HG03103 (cell line): Measurements from ENCODE around the gene ATP1B1.

ENCODE experiments used
- ATAC-seq: cut with Tn5 transposase; IDR thresholded peaks from one replicate; pipeline ENCODE4 v1.9.1; 2021; ENCODE audit warnings: low read depth; ENCODE audit not compliant: unreplicated experiment

ATP1B1 gene

GRCh38 chr1:169092399-169092798 lies 14.1 kb upstream of the ATP1B1 start:
- no peak for ATAC-seq

GRCh38 chr1:169094897-169095569 lies 11.5 kb upstream of the ATP1B1 start:
- ATAC-seq = no peak

- ATAC-seq = no peak
Measured at GRCh38 chr1:169098380-169098779, 8.1 kb upstream of the ATP1B1 start.

- no peak for ATAC-seq
Measured at GRCh38 chr1:169099561-169099960, 6.9 kb upstream of the ATP1B1 start.

- ATAC-seq = no peak
Measured at GRCh38 chr1:169100208-169100607, 6.3 kb upstream of the ATP1B1 start.

GRCh38 chr1:169100651-169101088 lies 5.8 kb upstream of the ATP1B1 start:
- no peak for ATAC-seq

- ATAC-seq = no peak
Measured at GRCh38 chr1:169102567-169102966, 3.9 kb upstream of the ATP1B1 start.

GRCh38 chr1:169103002-169103401 lies 3.5 kb upstream of the ATP1B1 start:
- no peak for ATAC-seq

- ATAC-seq = no peak
Measured at GRCh38 chr1:169103480-169103893, 3.0 kb upstream of the ATP1B1 start.

GRCh38 chr1:169105087-169105433 lies 1.4 kb upstream of the ATP1B1 start:
- no peak for ATAC-seq

- ATAC-seq = peak; percentile 18
Measured at GRCh38 chr1:169105434-169106094, 926 bp upstream of the ATP1B1 start.

GRCh38 chr1:169106921-169107602 lies 572 bp downstream of the ATP1B1 start:
- ATAC-seq = no peak

GRCh38 chr1:169107603-169108208 lies 1.2 kb downstream of the ATP1B1 start:
- ATAC-seq = no peak

GRCh38 chr1:169108223-169108622 lies 1.7 kb downstream of the ATP1B1 start:
- no peak for ATAC-seq

GRCh38 chr1:169108863-169109560 lies 2.5 kb downstream of the ATP1B1 start:
- no peak for ATAC-seq

GRCh38 chr1:169109561-169110134 lies 3.2 kb downstream of the ATP1B1 start:
- no peak for ATAC-seq

GRCh38 chr1:169110236-169110635 lies 3.7 kb downstream of the ATP1B1 start:
- ATAC-seq = no peak

- ATAC-seq = no peak
Measured at GRCh38 chr1:169110689-169111447, 4.4 kb downstream of the ATP1B1 start.

- ATAC-seq = no peak
Measured at GRCh38 chr1:169111472-169111871, 5.0 kb downstream of the ATP1B1 start.

- no peak for ATAC-seq
Measured at GRCh38 chr1:169112241-169112640, 5.8 kb downstream of the ATP1B1 start.
